H1 (cell line): ENCODE results near the gene PSMD12. TPM values are rescaled to one million over a fixed set of nuclear protein-coding genes. Genes with fewer than 3 reads are reported as not detected.
A peak's percentile ranks its signal among the peaks of the same experiment; 100 is the strongest.

Experiments
- RAD21 ChIP-seq, 2 experiments: IDR thresholded peaks in 1 of 2; conservative IDR thresholded peaks in 1 of 2; 2 replicates each; pipeline ENCODE4 v1.6.1; 2011; ENCODE audit warnings: low read depth in 2 of 2, low read length in 2 of 2, improper control_type of control experiment in 1 of 2, inconsistent platforms in 1 of 2, mild to moderate bottlenecking in 1 of 2, moderate library complexity in 1 of 2
- polyA plus RNA-seq, 7 experiments: library from polyadenylated mRNA; depleted of rRNA in 3 of 7; stranded (reverse) in 5 of 7; unstranded in 2 of 7; fragments of >200 nt in 5 of 7; fragments of 200-250 nt in 2 of 7; gene quantifications; 1 replicate in 5 of 7; 2 replicates in 1 of 7; 4 replicates in 1 of 7; pipeline versions ENCODE4 v1.2.1 to v1.2.3, GENCODE V29; 2011 to 2013; ENCODE audit warnings: missing spikeins in 2 of 7, mixed read lengths in 2 of 7
- total RNA-seq: library from RNA; stranded (reverse); fragmentation: NEBNext Ultra II Directional; extraction: Animal tissue kit (Norgen Biotek cat#: 25700); gene quantifications from 2 replicates; pipeline ENCODE4 v1.2.1, GENCODE V29; 2021

The PSMD12 gene
- total and polyA plus RNA-seq, 2 of the 8 experiments (the other 6 are each of a cell fraction or from before 2014, with no cell fraction given) = 14.0 to 82.4 TPM

DNA sequence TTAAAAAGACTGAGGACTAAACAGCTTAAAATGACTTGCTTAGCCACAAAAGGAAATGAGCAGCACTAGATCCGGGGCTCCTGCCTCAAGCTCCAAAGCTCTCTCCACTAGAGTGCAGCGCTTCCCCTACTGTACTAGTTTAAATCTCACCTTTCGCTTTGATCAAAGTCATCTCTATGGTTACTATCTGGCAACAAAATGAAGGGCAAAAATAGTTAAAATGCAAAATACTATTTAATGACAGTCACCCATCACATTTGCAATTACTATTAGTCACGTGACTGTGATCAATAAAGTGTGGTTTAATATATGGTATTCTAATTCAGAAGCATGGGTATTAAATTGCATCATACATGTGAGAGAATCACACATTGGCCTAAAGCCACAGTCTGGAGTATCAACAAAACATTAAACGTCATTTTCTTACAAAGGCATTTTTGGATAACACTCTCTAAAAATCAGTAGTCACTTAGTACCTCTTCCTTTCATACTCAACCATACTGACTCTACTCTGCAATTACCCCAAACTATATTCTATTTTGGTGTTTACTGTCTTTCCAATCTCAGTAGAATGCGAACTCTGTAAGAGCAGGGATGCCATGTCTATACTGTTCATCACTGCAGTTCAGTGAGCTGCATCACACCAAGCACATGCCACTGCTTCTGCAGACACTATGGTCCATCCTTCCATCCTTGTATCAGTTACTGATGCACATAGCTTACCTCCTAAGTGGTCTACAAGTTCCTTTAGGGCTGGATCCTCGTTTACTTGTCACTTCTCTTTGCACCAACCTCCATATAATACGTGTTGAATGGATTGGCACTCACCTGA is 6.2 kb downstream of the PSMD12 start (continued):
- TF ChIP-seq RAD21 (IDR thresholded peaks at IDR 0.05 in 1 of 2, conservative IDR thresholded peaks at IDR 0.05 in 1 of 2; ENCODE audit: low read depth in 2 of 2, low read length in 2 of 2) = peak; percentile 28 to 36; a peak in 3 of 4 replicates
